Dendritic cell treated with granulocyte-macrophage colony-stimulating factor and Interleukin-4, amounts not matched to agents 40 ng/mL and 50 ng/mL, for 4 days (primary cell): ENCODE data around the gene HS2ST1.
"Not testable (repeated sequence)": the region's sequence is repeated elsewhere in the genome, so short reads cannot be mapped to it uniquely, and the experiment has no call there.

Experiments used
- H3K27ac Mint-ChIP-seq: one replicate; pipeline ENCODE4 v1.8.0; 2022; ENCODE audit warnings: mild to moderate bottlenecking, mixed read lengths
- H3K27me3 Mint-ChIP-seq: one replicate; pipeline ENCODE4 v1.8.0; 2022; ENCODE audit warnings: mild to moderate bottlenecking, mixed read lengths
- H3K36me3 Mint-ChIP-seq: one replicate; pipeline ENCODE4 v1.8.0; 2022; ENCODE audit warnings: low read depth, mixed read lengths
- H3K4me1 Mint-ChIP-seq: one replicate; pipeline ENCODE4 v1.8.0; 2022; ENCODE audit warnings: low read depth, mixed read lengths
- H3K4me3 Mint-ChIP-seq: one replicate; pipeline ENCODE4 v1.8.0; 2022; ENCODE audit warnings: mild to moderate bottlenecking, moderate library complexity, mixed read lengths
- H3K9me3 Mint-ChIP-seq: one replicate; pipeline ENCODE4 v1.8.0; 2022; ENCODE audit warnings: mixed read lengths
- intact Hi-C: fragments of 100-400 bp; cut with micrococcal nuclease; formaldehyde crosslinking; loops from one replicate; pipeline ENCODE4 v1.15.0; 2022

The HS2ST1 gene

GRCh38 chr1:86965012-86965826 lies 50.8 kb downstream of the HS2ST1 start:
- no peak overlapping the region for H3K27ac Mint-ChIP-seq
- H3K4me3 Mint-ChIP-seq, result no peak overlapping the region
- intact Hi-C loops, result loop anchor here (1.0 kb wide), 1 partner anchor 132 kb away; no protein-coding TSS in a partner anchor
- H3K36me3 Mint-ChIP-seq, result peaks cover 8% of the 10 kb centered on the region
- H3K27me3 Mint-ChIP-seq, result no peaks in the 10 kb centered on the region
- no peaks in the 10 kb centered on the region for H3K9me3 Mint-ChIP-seq
- H3K4me1 Mint-ChIP-seq, result peaks cover 12% of the 10 kb centered on the region

GRCh38 chr1:86965827-86966182 lies 51.4 kb downstream of the HS2ST1 start:
- intact Hi-C loops, result loop anchor here (1.0 kb wide), 1 partner anchor 133 kb away; no protein-coding TSS in a partner anchor
- no peaks in the 10 kb centered on the region for H3K9me3 Mint-ChIP-seq
- no peak overlapping the region for H3K27ac Mint-ChIP-seq
- peaks cover 8% of the 10 kb centered on the region for H3K36me3 Mint-ChIP-seq
- peaks cover 12% of the 10 kb centered on the region for H3K4me1 Mint-ChIP-seq
- H3K4me3 Mint-ChIP-seq, result no peak overlapping the region
- H3K27me3 Mint-ChIP-seq, result no peaks in the 10 kb centered on the region

GRCh38 chr1:86970938-86971337 lies 56.5 kb downstream of the HS2ST1 start:
- no peak overlapping the region for H3K4me3 Mint-ChIP-seq

GRCh38 chr1:86971778-86972177 lies 57.3 kb downstream of the HS2ST1 start:
- no peaks in the 10 kb centered on the region for H3K27me3 Mint-ChIP-seq
- no peaks in the 10 kb centered on the region for H3K4me1 Mint-ChIP-seq
- H3K36me3 Mint-ChIP-seq, result no peaks in the 10 kb centered on the region
- no peak overlapping the region for H3K4me3 Mint-ChIP-seq
- intact Hi-C loops, result no loop called here
- no peaks in the 10 kb centered on the region for H3K9me3 Mint-ChIP-seq
- H3K27ac Mint-ChIP-seq, result no peak overlapping the region

More at GRCh38 chr1:86970938-86971337, 56.5 kb downstream of the HS2ST1 start:
- no peaks in the 10 kb centered on the region for H3K36me3 Mint-ChIP-seq
- no peaks in the 10 kb centered on the region for H3K9me3 Mint-ChIP-seq
- H3K4me1 Mint-ChIP-seq, result peaks cover 1% of the 10 kb centered on the region
- no peak overlapping the region for H3K27ac Mint-ChIP-seq
- intact Hi-C loops, result no loop called here
- no peaks in the 10 kb centered on the region for H3K27me3 Mint-ChIP-seq

- no peaks in the 10 kb centered on the region for H3K9me3 Mint-ChIP-seq
- no peaks in the 10 kb centered on the region for H3K4me1 Mint-ChIP-seq
- H3K4me3 Mint-ChIP-seq, result no peak overlapping the region
- intact Hi-C loops, result no loop called here
- no peaks in the 10 kb centered on the region for H3K36me3 Mint-ChIP-seq
- no peaks in the 10 kb centered on the region for H3K27me3 Mint-ChIP-seq
- no peak overlapping the region for H3K27ac Mint-ChIP-seq
Observed at GRCh38 chr1:86972262-86972661, 57.8 kb downstream of the HS2ST1 start.

GRCh38 chr1:86975993-86976550 lies 61.6 kb downstream of the HS2ST1 start:
- H3K27me3 Mint-ChIP-seq, result no peaks in the 10 kb centered on the region
- H3K4me3 Mint-ChIP-seq, result no peak overlapping the region
- H3K4me1 Mint-ChIP-seq, result no peaks in the 10 kb centered on the region

GRCh38 chr1:86976664-86977063 lies 62.2 kb downstream of the HS2ST1 start:
- Mint-ChIP-seq H3K4me1 (no peaks in the 10 kb centered on the region), H3K36me3 (no peaks in the 10 kb centered on the region), H3K9me3 (no peaks in the 10 kb centered on the region), H3K27me3 (no peaks in the 10 kb centered on the region), H3K27ac (no peak overlapping the region), H3K4me3 (no peak overlapping the region)
- intact Hi-C loops, result no loop called here

More at GRCh38 chr1:86975993-86976550, 61.6 kb downstream of the HS2ST1 start:
- intact Hi-C loops, result no loop called here
- Mint-ChIP-seq H3K36me3 (no peaks in the 10 kb centered on the region), H3K27ac (no peak overlapping the region), H3K9me3 (no peaks in the 10 kb centered on the region)

GRCh38 chr1:86981482-86982213 lies 67.2 kb downstream of the HS2ST1 start:
- H3K36me3 Mint-ChIP-seq, result no peaks in the 10 kb centered on the region
- no peak overlapping the region for H3K4me3 Mint-ChIP-seq
- no peak overlapping the region for H3K27ac Mint-ChIP-seq
- intact Hi-C loops, result no loop called here
- peaks cover 14% of the 10 kb centered on the region for H3K9me3 Mint-ChIP-seq
- H3K4me1 Mint-ChIP-seq, result no peaks in the 10 kb centered on the region
- H3K27me3 Mint-ChIP-seq, result no peaks in the 10 kb centered on the region

- H3K4me3 Mint-ChIP-seq, H3K27me3 Mint-ChIP-seq, H3K27ac Mint-ChIP-seq, H3K36me3 Mint-ChIP-seq, H3K4me1 Mint-ChIP-seq, intact Hi-C loops: not testable (repeated sequence)
- peaks cover 14% of the 10 kb centered on the region for H3K9me3 Mint-ChIP-seq
Observed at GRCh38 chr1:86983677-86984076, 69.2 kb downstream of the HS2ST1 start.

- intact Hi-C loops, result no loop called here
- Mint-ChIP-seq H3K4me1 (no peaks in the 10 kb centered on the region), H3K36me3 (peaks cover 6% of the 10 kb centered on the region), H3K4me3 (no peak overlapping the region), H3K27me3 (no peaks in the 10 kb centered on the region), H3K27ac (no peak overlapping the region), H3K9me3 (peaks cover 11% of the 10 kb centered on the region)
Observed at GRCh38 chr1:86987446-86987845, 73.0 kb downstream of the HS2ST1 start.

GRCh38 chr1:86988835-86989234 lies 74.4 kb downstream of the HS2ST1 start:
- Mint-ChIP-seq H3K4me1 (no peaks in the 10 kb centered on the region), H3K27me3 (no peaks in the 10 kb centered on the region), H3K36me3 (peaks cover 9% of the 10 kb centered on the region), H3K9me3 (no peaks in the 10 kb centered on the region), H3K4me3 (no peak overlapping the region), H3K27ac (no peak overlapping the region)
- intact Hi-C loops, result no loop called here

- H3K27ac Mint-ChIP-seq, H3K4me1 Mint-ChIP-seq, H3K27me3 Mint-ChIP-seq, intact Hi-C loops, H3K9me3 Mint-ChIP-seq, H3K4me3 Mint-ChIP-seq, H3K36me3 Mint-ChIP-seq: not testable (repeated sequence)
Observed at GRCh38 chr1:86989690-86990089, 75.3 kb downstream of the HS2ST1 start.

GRCh38 chr1:86990826-86991225 lies 76.4 kb downstream of the HS2ST1 start:
- peaks cover 9% of the 10 kb centered on the region for H3K36me3 Mint-ChIP-seq
- no peaks in the 10 kb centered on the region for H3K4me1 Mint-ChIP-seq
- intact Hi-C loops, result no loop called here
- H3K27me3 Mint-ChIP-seq, result no peaks in the 10 kb centered on the region
- no peak overlapping the region for H3K27ac Mint-ChIP-seq
- H3K9me3 Mint-ChIP-seq, result no peaks in the 10 kb centered on the region
- H3K4me3 Mint-ChIP-seq, result no peak overlapping the region

- H3K4me1 Mint-ChIP-seq, result no peaks in the 10 kb centered on the region
- peaks cover 9% of the 10 kb centered on the region for H3K36me3 Mint-ChIP-seq
- no peak overlapping the region for H3K4me3 Mint-ChIP-seq
- H3K27me3 Mint-ChIP-seq, result no peaks in the 10 kb centered on the region
- intact Hi-C loops, result no loop called here
- H3K9me3 Mint-ChIP-seq, result no peaks in the 10 kb centered on the region
- no peak overlapping the region for H3K27ac Mint-ChIP-seq
Observed at GRCh38 chr1:86991549-86992186, 77.2 kb downstream of the HS2ST1 start.
